Measurements from ENCODE around the gene FCRLB. TPM values are rescaled to one million over a fixed set of nuclear protein-coding genes. Genes with fewer than 3 reads are reported as not detected.

The FCRLB gene
- total and polyA plus RNA-seq, 9 of the 15 experiments (the other 6 are each of a cell fraction or from before 2014, with no cell fraction given) = 0.20 to 4.6 (median 1.3) TPM

DNA sequence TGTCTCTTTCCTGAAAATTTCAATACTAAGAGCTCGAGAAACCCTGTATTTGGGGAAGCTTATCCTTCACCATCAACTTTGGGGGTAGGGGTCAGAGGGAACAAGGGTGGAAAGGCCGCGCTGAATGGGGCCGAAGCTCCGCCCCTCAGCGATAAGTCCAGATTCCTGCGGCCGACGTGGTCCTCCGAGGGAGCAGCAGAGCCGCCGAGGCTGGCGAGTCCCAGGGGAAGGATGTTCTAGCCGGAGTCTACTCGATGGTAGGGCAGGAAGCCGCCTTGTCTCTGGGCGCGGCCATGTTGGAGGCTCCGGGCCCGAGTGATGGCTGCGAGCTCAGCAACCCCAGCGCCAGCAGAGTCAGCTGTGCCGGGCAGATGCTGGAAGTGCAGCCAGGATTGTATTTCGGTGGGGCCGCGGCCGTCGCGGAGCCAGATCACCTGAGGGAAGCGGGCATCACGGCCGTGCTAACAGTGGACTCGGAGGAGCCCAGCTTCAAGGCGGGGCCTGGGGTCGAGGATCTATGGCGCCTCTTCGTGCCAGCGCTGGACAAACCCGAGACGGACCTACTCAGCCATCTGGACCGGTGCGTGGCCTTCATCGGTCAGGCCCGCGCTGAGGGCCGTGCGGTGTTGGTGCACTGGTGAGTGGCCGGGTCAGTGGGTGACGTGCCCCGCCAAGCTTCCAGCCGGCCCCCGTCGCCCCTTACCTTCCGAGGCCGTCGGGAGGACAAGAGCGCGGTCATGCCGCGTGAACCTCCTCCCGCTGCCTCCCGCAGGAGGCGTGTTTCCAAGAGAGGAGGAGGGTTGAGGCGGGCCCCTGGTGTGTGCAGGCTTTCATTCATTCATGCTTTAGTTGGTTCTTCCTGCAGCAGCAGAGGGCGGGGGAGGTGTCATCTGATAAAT, 28.4 kb downstream of the FCRLB start, which contains the start of gene DUSP12 (continued):
- TF ChIP-seq TGIF2 (CRISPR knock-in tag; IDR thresholded peaks at IDR 0.05) (peak; percentile 67; the same call in 1 of the 2 replicates), ZSCAN32 (CRISPR knock-in tag; IDR thresholded peaks at IDR 0.05) (no peak), BRCA1 (IDR thresholded peaks at IDR 0.05) (no peak), BRCA1 (CRISPR knock-in tag; IDR thresholded peaks at IDR 0.05) (no peak), PATZ1 (CRISPR knock-in tag; IDR thresholded peaks at IDR 0.05; ENCODE audit: borderline replicate concordance) (no peak), ZNF561 (CRISPR knock-in tag; conservative IDR thresholded peaks at IDR 0.05) (no peak), KDM2B (CRISPR knock-in tag; IDR thresholded peaks at IDR 0.05) (no peak), ERF (CRISPR knock-in tag; IDR thresholded peaks at IDR 0.05) (peak; percentile 84; the same call in 1 of the 2 replicates), PHTF2 (CRISPR knock-in tag; IDR thresholded peaks at IDR 0.05) (no peak), TOE1 (IDR thresholded peaks at IDR 0.05; ENCODE audit: borderline replicate concordance) (no peak; the same call in 1 of the 2 replicates), TOE1 (CRISPR knock-in tag; IDR thresholded peaks at IDR 0.05; ENCODE audit: borderline replicate concordance, low read depth) (0 out of 2 replicates have a peak, but pooled peaks have one; percentile 17), MBD2 (IDR thresholded peaks at IDR 0.05; ENCODE audit: borderline replicate concordance, low read depth) (peak; percentile 49; the same call in 1 of the 2 replicates), CBFA2T2 (conservative IDR thresholded peaks at IDR 0.05) (no peak), ARID3B (CRISPR knock-in tag; IDR thresholded peaks at IDR 0.05; ENCODE audit: borderline replicate concordance) (no peak), NR2F6 (CRISPR knock-in tag; IDR thresholded peaks at IDR 0.05) (no peak), ETV5 (CRISPR knock-in tag; IDR thresholded peaks at IDR 0.05; ENCODE audit: low read depth) (peak; percentile 17; the same call in 1 of the 2 replicates), MIER1 (IDR thresholded peaks at IDR 0.05; ENCODE audit: low read depth) (no peak; the same call in 1 of the 2 replicates), ELF4 (CRISPR knock-in tag; IDR thresholded peaks at IDR 0.05) (no peak), CC2D1A (IDR thresholded peaks at IDR 0.05) (no peak; the same call in 1 of the 2 replicates)
- TF ChIP-seq, protein P1, sequence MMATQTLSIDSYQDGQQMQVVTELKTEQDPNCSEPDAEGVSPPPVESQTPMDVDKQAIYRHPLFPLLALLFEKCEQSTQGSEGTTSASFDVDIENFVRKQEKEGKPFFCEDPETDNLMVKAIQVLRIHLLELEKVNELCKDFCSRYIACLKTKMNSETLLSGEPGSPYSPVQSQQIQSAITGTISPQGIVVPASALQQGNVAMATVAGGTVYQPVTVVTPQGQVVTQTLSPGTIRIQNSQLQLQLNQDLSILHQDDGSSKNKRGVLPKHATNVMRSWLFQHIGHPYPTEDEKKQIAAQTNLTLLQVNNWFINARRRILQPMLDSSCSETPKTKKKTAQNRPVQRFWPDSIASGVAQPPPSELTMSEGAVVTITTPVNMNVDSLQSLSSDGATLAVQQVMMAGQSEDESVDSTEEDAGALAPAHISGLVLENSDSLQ (IDR thresholded peaks at IDR 0.05) = no peak
- TF ChIP-seq, protein P2, sequence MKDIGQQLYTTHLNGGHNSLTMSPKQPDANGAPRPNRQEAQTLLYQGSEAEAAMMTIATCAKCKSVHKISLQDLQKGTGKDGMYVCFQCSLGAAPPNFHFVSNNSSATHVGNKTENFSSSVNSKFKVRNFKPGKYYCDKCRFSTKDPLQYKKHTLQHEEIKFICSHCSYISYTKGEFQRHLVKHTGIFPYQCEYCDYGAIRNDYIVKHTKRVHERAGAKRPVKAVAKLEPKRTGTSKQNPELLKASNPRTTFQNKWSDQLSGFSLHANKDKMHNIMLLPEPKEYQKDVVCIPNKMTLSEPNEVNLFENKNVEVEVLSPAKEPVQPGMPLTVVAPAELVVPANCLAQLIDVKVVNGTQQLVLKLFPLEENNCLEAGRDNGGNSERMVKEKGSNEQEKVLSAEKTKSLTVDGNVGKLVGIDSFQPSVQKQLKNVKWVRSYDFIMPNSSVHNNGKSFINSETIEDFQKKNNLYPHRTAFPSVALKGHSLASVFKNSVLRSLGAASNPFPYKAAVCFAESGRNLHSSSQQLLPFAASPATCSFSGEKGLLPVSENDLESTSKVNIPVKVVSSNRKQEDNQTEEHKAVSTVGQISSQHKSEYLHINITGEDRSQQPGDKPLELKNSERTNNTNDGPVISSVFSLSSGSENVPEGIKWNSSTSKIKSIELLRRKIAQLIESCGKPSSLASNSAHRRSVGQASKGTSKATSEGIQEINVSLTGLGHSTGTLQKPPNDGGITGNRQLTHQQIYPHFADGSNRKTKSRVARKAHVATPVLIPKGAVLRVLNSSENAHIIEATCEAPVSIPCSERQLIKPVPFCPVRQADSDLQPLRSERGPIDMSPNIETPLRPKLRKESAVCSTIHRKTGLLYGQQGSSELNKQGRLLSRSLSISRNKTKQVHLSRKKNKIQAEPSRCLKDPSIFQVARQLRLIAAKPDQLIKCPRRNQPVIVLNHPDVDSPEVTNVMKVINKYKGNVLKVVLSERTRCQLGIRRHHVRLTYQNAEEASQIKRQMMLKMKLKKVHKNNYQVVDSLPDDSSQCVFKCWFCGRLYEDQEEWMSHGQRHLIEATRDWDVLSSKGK (CRISPR knock-in tag; IDR thresholded peaks at IDR 0.05) = no peak

All from K562 (cell line).